Thyroid gland (tissue), 4 donors: ENCODE data around the gene NPBWR2. TPM values are rescaled to one million over a fixed set of nuclear protein-coding genes. Genes with fewer than 3 reads are reported as not detected.

Experiments
- DNase-seq, 2 donors: peaks; one replicate each; pipeline ENCODE4 v3.0.0-alpha.2; 2019
- H3K27ac ChIP-seq, 3 donors: fragments of 200-600 bp; sonication (generic); 1 replicate in 2 of 3; 2 replicates in 1 of 3; pipeline ENCODE4 v1.5.1; 2016 to 2019; ENCODE audit warnings: mild to moderate bottlenecking in 1 of 3, moderate library complexity in 1 of 3
- H3K27me3 ChIP-seq: fragments of 200-600 bp; sonication (generic); one replicate; pipeline ENCODE4 v1.5.1; 2019
- H3K36me3 ChIP-seq, 2 donors: fragments of 200-600 bp; sonication (generic); one replicate each; pipeline ENCODE4 v1.5.1; 2016 to 2019
- H3K4me1 ChIP-seq, 2 donors: fragments of 200-600 bp; sonication (generic); one replicate each; pipeline ENCODE4 v1.5.1; 2017 to 2019
- H3K4me3 ChIP-seq, 3 donors: fragments of 200-600 bp; sonication (generic); replicated peaks in 1 of 3; 1 replicate in 2 of 3; 2 replicates in 1 of 3; pipeline ENCODE4 v1.5.1; 2016; ENCODE audit warnings: mild to moderate bottlenecking in 1 of 3
- H3K9me3 ChIP-seq: fragments of 200-600 bp; sonication (generic); one replicate; pipeline ENCODE4 v1.5.1; 2017
- POLR2A ChIP-seq, 2 donors: fragments of 450-650 bp; IDR thresholded peaks; one replicate each; pipeline ENCODE4 v1.6.1; 2017; ENCODE audit warnings: antibody characterized with exemption in 2 of 2, mild to moderate bottlenecking in 2 of 2, moderate library complexity in 1 of 2
- WGBS, 2 donors: methylation state at CpG; one replicate each; pipeline ENCODE4 v1.1.5; 2017; 5-methylcytosine and 5-hydroxymethylcytosine counted together
- intact Hi-C: fragments of 100-400 bp; cut with DNase I; formaldehyde crosslinking; loops from one replicate; pipeline ENCODE4 v1.15.1; 2023
- total RNA-seq, 4 donors: library from RNA; depleted of rRNA; stranded (reverse); fragments of >200 nt; gene quantifications; one replicate each; pipeline ENCODE4 v1.2.3, GENCODE V29; 2016
- TF ChIP-seq, protein P1 (sequence below), 6 experiments: fragments of 200-600 bp in 3 of 6; fragments of 450-650 bp in 3 of 6; sonication (generic) in 3 of 6; IDR thresholded peaks; one replicate each; pipeline ENCODE4 v1.5.1; 2016 to 2019; ENCODE audit warnings: antibody characterized with exemption in 6 of 6, mild to moderate bottlenecking in 2 of 6, inconsistent platforms in 1 of 6, moderate library complexity in 1 of 6

Gene NPBWR2
- total RNA-seq, 4 donors from 2014 or later = not detected

DNA sequence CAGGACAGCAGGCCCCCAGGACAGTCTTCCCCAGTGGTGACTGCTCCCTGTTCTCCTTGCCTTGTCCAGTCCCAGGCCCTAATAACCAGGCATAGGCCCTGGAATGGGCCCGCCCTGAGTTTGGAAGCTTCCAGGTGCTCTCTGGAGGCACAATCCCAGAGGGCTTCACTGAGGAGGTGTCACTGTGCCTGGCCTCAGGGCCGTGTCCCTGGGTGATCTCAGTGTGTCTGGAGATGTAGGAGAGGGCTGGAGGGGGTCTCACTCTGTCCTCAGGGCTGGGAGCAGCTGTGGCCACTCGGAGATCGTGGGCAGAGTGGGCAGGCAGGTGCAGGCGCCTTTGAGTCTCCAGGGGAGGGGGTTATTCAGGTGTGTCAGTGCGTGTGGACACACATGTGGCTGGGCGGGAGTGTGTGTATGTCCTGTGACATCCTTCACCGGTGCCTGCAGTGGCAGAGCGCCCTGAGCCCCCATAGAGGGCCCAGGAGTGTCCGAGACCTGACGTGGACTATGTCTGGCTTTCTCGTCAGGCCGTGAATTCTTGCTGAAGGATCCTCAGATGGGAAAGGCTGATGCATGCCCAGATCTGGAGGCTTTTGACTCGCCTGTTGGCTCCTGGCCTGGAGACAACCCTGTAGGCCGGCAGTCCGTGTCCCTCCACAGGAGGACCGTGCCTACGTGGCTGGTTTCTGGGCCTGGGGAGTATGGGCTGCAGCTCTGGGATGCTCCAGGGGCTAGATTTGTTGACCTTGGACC lies 5.5 kb upstream of the NPBWR2 start:
- intact Hi-C loops = no loop called here
- 84 to 95% methylated on average over 9 to 12 of the region's 18 CpGs for WGBS, 2 donors
- TF ChIP-seq POLR2A (IDR thresholded peaks at IDR 0.05) = no peak
- TF ChIP-seq, protein P1, sequence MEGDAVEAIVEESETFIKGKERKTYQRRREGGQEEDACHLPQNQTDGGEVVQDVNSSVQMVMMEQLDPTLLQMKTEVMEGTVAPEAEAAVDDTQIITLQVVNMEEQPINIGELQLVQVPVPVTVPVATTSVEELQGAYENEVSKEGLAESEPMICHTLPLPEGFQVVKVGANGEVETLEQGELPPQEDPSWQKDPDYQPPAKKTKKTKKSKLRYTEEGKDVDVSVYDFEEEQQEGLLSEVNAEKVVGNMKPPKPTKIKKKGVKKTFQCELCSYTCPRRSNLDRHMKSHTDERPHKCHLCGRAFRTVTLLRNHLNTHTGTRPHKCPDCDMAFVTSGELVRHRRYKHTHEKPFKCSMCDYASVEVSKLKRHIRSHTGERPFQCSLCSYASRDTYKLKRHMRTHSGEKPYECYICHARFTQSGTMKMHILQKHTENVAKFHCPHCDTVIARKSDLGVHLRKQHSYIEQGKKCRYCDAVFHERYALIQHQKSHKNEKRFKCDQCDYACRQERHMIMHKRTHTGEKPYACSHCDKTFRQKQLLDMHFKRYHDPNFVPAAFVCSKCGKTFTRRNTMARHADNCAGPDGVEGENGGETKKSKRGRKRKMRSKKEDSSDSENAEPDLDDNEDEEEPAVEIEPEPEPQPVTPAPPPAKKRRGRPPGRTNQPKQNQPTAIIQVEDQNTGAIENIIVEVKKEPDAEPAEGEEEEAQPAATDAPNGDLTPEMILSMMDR (IDR thresholded peaks at IDR 0.05) = no peak
- H3K4me3 ChIP-seq = no peak overlapping the region
- no peak overlapping the region for H3K27ac ChIP-seq
- H3K36me3 ChIP-seq = no peaks in the 10 kb centered on the region
- H3K27me3 ChIP-seq = no peaks in the 10 kb centered on the region
- no peaks in the 10 kb centered on the region for H3K4me1 ChIP-seq
- no peaks in the 10 kb centered on the region for H3K9me3 ChIP-seq
- no peak for DNase-seq

DNA sequence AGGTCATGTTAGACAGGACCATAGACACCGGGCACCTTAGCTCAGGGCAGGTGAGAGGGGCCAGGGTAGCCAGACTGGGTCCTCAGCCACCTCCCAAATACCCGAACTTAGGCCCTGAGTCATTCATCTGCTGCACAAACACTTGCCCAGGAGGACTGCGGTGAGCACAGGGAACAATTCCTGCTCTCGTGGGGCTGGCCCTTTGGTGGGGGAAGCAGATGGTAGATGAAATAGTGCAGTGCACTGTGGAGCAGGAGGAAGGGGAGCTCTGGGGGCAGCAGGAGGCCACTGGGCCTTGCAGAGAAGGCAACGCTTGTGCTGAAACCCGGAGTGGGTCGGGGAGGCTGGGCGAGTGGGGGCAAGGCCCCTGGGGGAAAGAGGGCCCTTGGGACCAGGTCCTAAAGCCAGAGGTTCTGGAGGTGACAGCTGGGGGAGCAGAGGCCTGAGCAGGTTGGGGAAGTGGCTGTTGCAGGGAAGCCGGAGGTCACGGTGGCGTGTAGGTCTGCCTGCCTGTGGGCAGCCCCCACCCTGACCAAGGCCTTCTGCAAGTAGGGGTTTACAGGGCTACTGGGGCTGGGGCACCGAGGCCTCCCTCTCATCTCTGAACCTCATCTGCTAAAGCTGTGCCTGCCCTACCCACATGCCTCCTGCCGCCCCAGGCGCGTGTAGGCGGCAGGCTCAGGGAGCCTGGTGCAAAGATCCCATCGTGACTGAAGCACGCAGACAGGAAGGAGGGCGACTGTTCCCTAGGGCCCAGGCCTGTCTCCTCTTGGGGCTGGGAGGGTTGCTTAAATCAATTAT lies 4.7 kb upstream of the NPBWR2 start:
- no peak for TF ChIP-seq POLR2A (IDR thresholded peaks at IDR 0.05)
- TF ChIP-seq, protein P1 (IDR thresholded peaks at IDR 0.05) = no peak
- Histone ChIP-seq H3K27ac (no peak overlapping the region), H3K4me3 (no peak overlapping the region), H3K27me3 (no peaks in the 10 kb centered on the region), H3K36me3 (no peaks in the 10 kb centered on the region), H3K9me3 (no peaks in the 10 kb centered on the region), H3K4me1 (no peaks in the 10 kb centered on the region)
- WGBS, 2 donors = 82 to 84% methylated on average over 9 to 19 of the region's 19 CpGs
- no peak for DNase-seq
- intact Hi-C loops = no loop called here

DNA sequence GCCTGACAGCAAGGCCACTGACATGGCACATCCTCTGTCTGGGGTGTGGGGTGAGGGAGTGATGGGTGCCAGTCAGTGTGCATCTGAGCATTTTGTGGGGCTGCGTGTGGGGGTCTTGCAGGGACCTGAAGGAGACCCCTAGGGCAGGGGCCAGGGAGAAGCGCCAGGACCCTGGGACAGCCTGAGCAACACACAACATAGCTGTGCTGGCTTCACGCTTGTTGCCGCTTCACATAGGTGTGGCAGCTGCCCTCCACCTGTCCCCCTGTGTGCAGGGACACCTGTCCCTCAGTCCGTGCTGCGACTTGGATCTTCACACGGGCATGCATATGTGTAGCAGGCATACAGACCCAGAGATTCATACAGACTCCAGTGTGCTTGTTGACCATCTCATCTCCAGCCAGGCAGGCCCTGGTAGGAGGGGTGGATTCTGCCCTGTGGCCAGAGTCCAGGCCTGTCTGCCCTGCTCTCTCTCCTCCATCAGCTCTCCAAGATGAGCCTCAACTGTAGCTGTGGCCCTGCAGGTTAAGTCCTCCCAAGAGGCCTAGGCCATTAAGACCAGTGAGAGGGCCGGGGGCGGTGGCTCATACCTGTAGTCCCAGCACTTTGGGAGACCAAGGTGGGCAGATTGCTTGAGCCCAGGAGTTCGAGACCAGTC lies 3.2 kb upstream of the NPBWR2 start:
- no peak for TF ChIP-seq POLR2A (IDR thresholded peaks at IDR 0.05)
- TF ChIP-seq, protein P1 (IDR thresholded peaks at IDR 0.05) = no peak
- Histone ChIP-seq H3K36me3 (no peaks in the 10 kb centered on the region), H3K4me1 (no peaks in the 10 kb centered on the region), H3K9me3 (no peaks in the 10 kb centered on the region), H3K4me3 (no peak overlapping the region), H3K27me3 (no peaks in the 10 kb centered on the region), H3K27ac (no peak overlapping the region)
- DNase-seq = no peak
- WGBS, 2 donors = 79 to 91% methylated on average over 8 to 10 of the region's 10 CpGs
- intact Hi-C loops = no loop called here

DNA sequence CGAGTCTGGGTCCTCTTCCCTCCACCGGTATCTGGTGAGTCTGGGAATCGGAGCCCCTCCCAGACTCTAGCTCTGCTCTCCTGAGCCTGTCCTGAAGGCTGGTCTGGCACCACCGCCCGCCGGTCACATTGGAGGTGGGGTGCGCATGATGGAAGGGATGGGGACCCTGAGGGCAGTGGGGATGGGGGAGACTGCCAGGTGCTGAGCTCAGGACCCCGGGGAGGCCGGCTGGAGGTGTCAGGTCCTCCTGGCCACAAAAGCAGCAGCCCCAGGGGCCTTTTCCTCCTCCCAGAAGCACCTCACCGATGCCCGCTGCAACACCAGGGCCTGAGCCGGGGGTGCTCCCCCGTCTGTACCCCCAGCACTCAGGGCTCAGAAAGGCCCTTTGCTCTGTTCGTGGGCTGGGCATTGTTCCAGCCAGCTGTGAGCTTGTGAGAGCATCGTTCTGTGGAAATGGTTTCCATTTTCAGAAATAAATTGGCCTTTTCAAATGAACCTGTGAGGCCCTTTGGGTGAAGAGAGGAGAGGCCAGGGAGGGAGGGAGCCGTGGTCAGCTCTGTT lies 2.5 kb upstream of the NPBWR2 start:
- H3K27ac ChIP-seq = no peak overlapping the region
- H3K4me1 ChIP-seq = no peaks in the 10 kb centered on the region
- WGBS, 2 donors = 60 to 75% methylated on average over 3 to 12 of the region's 16 CpGs
- H3K4me3 ChIP-seq = no peak overlapping the region
- H3K9me3 ChIP-seq = no peaks in the 10 kb centered on the region
- no peak for DNase-seq
- intact Hi-C loops = no loop called here
- H3K36me3 ChIP-seq = no peaks in the 10 kb centered on the region
- H3K27me3 ChIP-seq = no peaks in the 10 kb centered on the region
- TF ChIP-seq POLR2A (IDR thresholded peaks at IDR 0.05) = no peak
- TF ChIP-seq, protein P1 (IDR thresholded peaks at IDR 0.05) = no peak
